Endothelial cell of umbilical vein (primary cell): ENCODE measurements around the gene GPANK1. TPM values are rescaled to one million over a fixed set of nuclear protein-coding genes. Genes with fewer than 3 reads are reported as not detected.

Source experiments
- BruUV-seq: library from RNA; stranded (reverse); fragments of 400-500 nt; replicated peaks from 2 replicates; lab custom pipeline; 2021; lab: Mats Ljungman, UMichigan
- CTCF ChIA-PET: fragments of 300-600, 350-600 bp; sonication (Branson Sonifier 250); formaldehyde crosslinking; loops from one replicate; lab custom pipeline; 2021; ENCODE audit warnings: antibody characterized with exemption, inconsistent platforms; lab: Charles Lee
- POLR2A ChIA-PET: fragments of 300-600, 350-600 bp; sonication (Branson Sonifier 250); formaldehyde crosslinking; loops from one replicate; lab custom pipeline; 2021; ENCODE audit warnings: antibody characterized with exemption, inconsistent platforms; lab: Charles Lee
- DNase-seq: peaks from one replicate; pipeline ENCODE4 v3.0.0-alpha.2; 2011; ENCODE audit warnings: low read depth, low spot score
- FAIRE-seq: peaks from 2 replicates; lab custom pipeline; 2011; peaks lifted over from hg19 to GRCh38; lab: Jason Lieb, UNC
- H2AFZ ChIP-seq: 2 replicates; pipeline ENCODE4 v1.6.0; 2012; ENCODE audit warnings: low read depth, low read length, control low read depth, inconsistent platforms
- H3K27ac ChIP-seq: 2 replicates; pipeline ENCODE4 v1.5.1; 2011; ENCODE audit warnings: low read depth, mild to moderate bottlenecking, control low read depth, low read length, moderate library complexity; ENCODE audit not compliant: insufficient read depth
- H3K27me3 ChIP-seq, 2 experiments: 2 replicates each; pipeline versions ENCODE4 v1.6.0 to v1.6.1; 2011; ENCODE audit warnings: low read length in 2 of 2, mixed read lengths in 1 of 2; ENCODE audit not compliant: control insufficient read depth in 2 of 2, insufficient read depth in 2 of 2
- H3K36me3 ChIP-seq, 2 experiments: 2 replicates in 1 of 2; 3 replicates in 1 of 2; pipeline ENCODE4 v1.5.1; 2011; ENCODE audit warnings: low read length in 2 of 2, mild to moderate bottlenecking in 1 of 2, moderate library complexity in 1 of 2; ENCODE audit not compliant: control insufficient read depth in 2 of 2, insufficient read depth in 2 of 2; ENCODE audit errors: extremely low read depth in 1 of 2
- H3K4me1 ChIP-seq: 3 replicates; pipeline ENCODE4 v1.5.1; 2011; ENCODE audit warnings: mild to moderate bottlenecking, low read length; ENCODE audit not compliant: control insufficient read depth, insufficient read depth; ENCODE audit errors: extremely low read depth
- H3K4me2 ChIP-seq: 2 replicates; pipeline ENCODE4 v1.6.1; 2011; ENCODE audit warnings: low read length, control low read depth, mixed read lengths; ENCODE audit not compliant: insufficient read depth
- H3K4me3 ChIP-seq, 3 experiments: fragments of 200-600 bp in 1 of 3; sonication (generic), shearing (Covaris generic) in 1 of 3; replicated peaks in 1 of 3; 2 replicates each; pipeline ENCODE4 v1.5.1; 2011 to 2016; ENCODE audit warnings: control low read depth in 3 of 3, low read length in 3 of 3, mild to moderate bottlenecking in 2 of 3, inconsistent platforms in 1 of 3, low read depth in 1 of 3, moderate library complexity in 1 of 3; ENCODE audit not compliant: insufficient read depth in 1 of 3
- H3K79me2 ChIP-seq: 2 replicates; pipeline ENCODE4 v1.6.0; 2012; ENCODE audit warnings: low read length, inconsistent platforms; ENCODE audit not compliant: control insufficient read depth, insufficient read depth
- H3K9ac ChIP-seq: replicated peaks from 2 replicates; pipeline ENCODE3; 2011; ENCODE audit warnings: low read length, control low read depth; ENCODE audit not compliant: insufficient read depth; ENCODE audit errors: extremely low read depth
- H3K9me1 ChIP-seq: replicated peaks from 3 replicates; pipeline ENCODE4 v1.6.0; 2011; ENCODE audit warnings: mild to moderate bottlenecking, low read length; ENCODE audit not compliant: control insufficient read depth, insufficient read depth; ENCODE audit errors: extremely low read depth
- H3K9me3 ChIP-seq: replicated peaks from 2 replicates; pipeline ENCODE4 v1.5.1; 2012; ENCODE audit warnings: low read length, inconsistent platforms; ENCODE audit not compliant: control insufficient read depth, insufficient read depth
- H4K20me1 ChIP-seq: replicated peaks from 2 replicates; pipeline ENCODE3; 2011; ENCODE audit warnings: mild to moderate bottlenecking, low read length; ENCODE audit not compliant: control insufficient read depth, insufficient read depth; ENCODE audit errors: extremely low read depth
- CTCF ChIP-seq, 2 donors: IDR thresholded peaks; 1 replicate in 1 of 2; 2 replicates in 1 of 2; pipeline ENCODE4 v1.5.1; 2011; ENCODE audit warnings: low read length in 2 of 2, mild to moderate bottlenecking in 2 of 2, moderate library complexity in 2 of 2, control low read depth in 1 of 2, inconsistent platforms in 1 of 2, low read depth in 1 of 2; ENCODE audit not compliant: insufficient read depth in 1 of 2; ENCODE audit errors: extremely low read depth in 1 of 2
- EZH2 ChIP-seq: IDR thresholded peaks from 2 replicates; pipeline ENCODE4 v1.6.1; 2012; ENCODE audit warnings: borderline replicate concordance, low read depth, mild to moderate bottlenecking, moderate library complexity, low read length, inconsistent platforms; ENCODE audit not compliant: severe bottlenecking
- FOS ChIP-seq: IDR thresholded peaks from 2 replicates; pipeline ENCODE4 v1.6.1; 2011; ENCODE audit warnings: mild to moderate bottlenecking, low read length, moderate library complexity, borderline replicate concordance; ENCODE audit not compliant: insufficient read depth
- GATA2 ChIP-seq: IDR thresholded peaks from 2 replicates; pipeline ENCODE4 v1.7.0; 2011; ENCODE audit warnings: low read depth, mild to moderate bottlenecking, moderate library complexity, mixed read lengths, low read length; ENCODE audit not compliant: insufficient read length, insufficient read depth
- JUN ChIP-seq: IDR thresholded peaks from 2 replicates; pipeline ENCODE4 v1.6.1; 2011; ENCODE audit warnings: borderline replicate concordance, low read depth; ENCODE audit not compliant: insufficient read length, insufficient read depth
- MYC ChIP-seq: IDR thresholded peaks from one replicate; pipeline ENCODE4 v1.6.1; 2011; ENCODE audit warnings: mild to moderate bottlenecking, low read depth, low read length
- POLR2A ChIP-seq: IDR thresholded peaks from 2 replicates; pipeline ENCODE4 v1.6.1; 2012; ENCODE audit warnings: low read depth, mild to moderate bottlenecking, control low read depth, low read length
- POLR2AphosphoS5 ChIP-seq: IDR thresholded peaks from 2 replicates; pipeline ENCODE4 v1.6.1; 2012; ENCODE audit warnings: low read depth, mild to moderate bottlenecking, control low read depth, low read length, moderate library complexity; ENCODE audit not compliant: insufficient read depth
- dilution Hi-C: fragments of 300-500 bp; cut with MboI; formaldehyde crosslinking; loops from one replicate; pipeline ENCODE4 v1.15.0; 2019; ENCODE audit warnings: low sequenced_read_pairs; ENCODE audit not compliant: extremely low pct_ligation_motif_present
- intact Hi-C: fragments of 100-400 bp; cut with micrococcal nuclease; formaldehyde crosslinking; loops from one replicate; pipeline ENCODE4 v1.10.0; 2022
- polyA plus RNA-seq, 4 experiments: library from polyadenylated mRNA; depleted of rRNA in 3 of 4; stranded (reverse) in 3 of 4; unstranded in 1 of 4; fragments of >200 nt; gene quantifications; 2 replicates each; pipeline versions ENCODE4 v1.2.1 to v1.2.3, GENCODE V29; 2011 to 2012; ENCODE audit warnings: missing spikeins in 1 of 4
- total RNA-seq: library from RNA; stranded (reverse); gene quantifications from 2 replicates; pipeline ENCODE4 v1.2.3, GENCODE V29; 2021
- TF ChIP-seq, protein P1 (sequence below): IDR thresholded peaks from 2 replicates; pipeline ENCODE4 v1.6.1; 2011; ENCODE audit not compliant: insufficient read depth, insufficient read length

GPANK1 gene
- total and polyA plus RNA-seq, 2 donors (not counting 3 experiments of a cell fraction or from before 2014, with no cell fraction given): 12.6 to 17.5 TPM

GRCh38 chr6:31661262-31662123 is 3.3 kb downstream of the GPANK1 start:
- H3K4me3 ChIP-seq: peak overlapping the region in 1 of 3 experiments; percentile 33
- dilution Hi-C loops (no loop called here), intact Hi-C loops (loop anchor here (2.0 to 10.0 kb wide), 3 partner anchors 77 to 533 kb away; partner anchors contain the start of genes GPSM3 and PBX2)
- BruUV-seq: no TSS peak
- no peaks in the 10 kb centered on the region for H3K9me1 ChIP-seq
- peaks cover 34% of the 10 kb centered on the region for H3K79me2 ChIP-seq
- peak overlapping the region; percentile 67 for H3K4me2 ChIP-seq
- H3K36me3 ChIP-seq: peaks cover 2 to 3% of the 10 kb centered on the region in 2 experiments
- no peaks in the 10 kb centered on the region for H4K20me1 ChIP-seq
- no peaks in the 10 kb centered on the region for H3K9me3 ChIP-seq
- POLR2A ChIA-PET: interaction anchor here (1.0 to 2.1 kb wide), 3 partner anchors 10 to 166 kb away, joined by 3 to 13 read pairs (median 4); partner anchors contain the start of genes BAG6, HSPA1B and PRRC2A
- no peaks in the 10 kb centered on the region for H3K27me3 ChIP-seq
- no peak for FAIRE-seq
- no peak for DNase-seq
- TF ChIP-seq CTCF (IDR thresholded peaks at IDR 0.05; ENCODE audit: extremely low read depth in 1 of 2, insufficient read depth in 1 of 2, low read depth in 1 of 2, low read length in 2 of 2) (no peak), MYC (no peak), EZH2 (no peak), JUN (no peak), GATA2 (no peak), FOS (no peak), POLR2AphosphoS5 (no peak), POLR2A (no peak)
- TF ChIP-seq, protein P1, sequence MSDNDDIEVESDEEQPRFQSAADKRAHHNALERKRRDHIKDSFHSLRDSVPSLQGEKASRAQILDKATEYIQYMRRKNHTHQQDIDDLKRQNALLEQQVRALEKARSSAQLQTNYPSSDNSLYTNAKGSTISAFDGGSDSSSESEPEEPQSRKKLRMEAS: no peak
- H3K9ac ChIP-seq: peak overlapping the region; percentile 82
- H3K4me1 ChIP-seq: peaks cover 45% of the 10 kb centered on the region
- H2AFZ ChIP-seq: no peak overlapping the region
- H3K27ac ChIP-seq: no peak overlapping the region
- CTCF ChIA-PET: interaction anchor here (1.0 to 5.7 kb wide), 3 partner anchors 9 to 113 kb away, joined by 3 to 38 read pairs (median 3); partner anchors contain the start of gene BAG6
